Left lung (tissue), 10 donors: ENCODE results near the gene FGF1. TPM values are rescaled to one million over a fixed set of nuclear protein-coding genes. Genes with fewer than 3 reads are reported as not detected.

Source experiments
- ATAC-seq: fragments of 200-7000 bp; cut with Tn5 transposase; one replicate; pipeline ENCODE4 v1.9.1; 2020; ENCODE audit warnings: moderate library complexity
- DNase-seq, 4 donors: peaks; one replicate each; pipeline ENCODE4 v3.0.0-alpha.2; 2013 to 2020
- H3K27ac ChIP-seq, 2 donors: fragments of 200-600 bp; sonication (generic) in 1 of 2; one replicate each; pipeline versions ENCODE4 v1.5.0 to v1.8.0; 2020 to 2021
- H3K27me3 ChIP-seq, 2 donors: fragments of 200-600 bp; sonication (generic) in 1 of 2; one replicate each; pipeline versions ENCODE4 v1.5.0 to v1.8.0; 2020 to 2021
- H3K36me3 ChIP-seq, 2 donors: fragments of 200-600 bp; sonication (generic) in 1 of 2; one replicate each; pipeline versions ENCODE4 v1.5.0 to v1.8.0; 2020 to 2021
- H3K4me1 ChIP-seq, 2 donors: fragments of 200-600 bp; one replicate each; pipeline ENCODE4 v1.8.0; 2021
- H3K4me3 ChIP-seq, 2 donors: fragments of 200-600 bp; sonication (generic) in 1 of 2; one replicate each; pipeline versions ENCODE4 v1.5.0 to v1.8.0; 2020 to 2021; ENCODE audit warnings: mild to moderate bottlenecking in 1 of 2
- H3K9me3 ChIP-seq, 2 donors: fragments of 200-600 bp; sonication (generic) in 1 of 2; one replicate each; pipeline versions ENCODE4 v1.5.0 to v1.8.0; 2020 to 2021
- CTCF ChIP-seq, 2 donors: fragments of 200-600 bp; sonication (generic) in 1 of 2; IDR thresholded peaks; one replicate each; pipeline versions ENCODE4 v1.5.0 to v1.8.0; 2021; ENCODE audit warnings: antibody characterized with exemption in 2 of 2
- intact Hi-C, 2 donors: fragments of 100-400 bp; cut with DNase I; formaldehyde crosslinking; loops; one replicate each; pipeline versions ENCODE4 v1.11.2 to v1.14.2; 2022
- polyA plus RNA-seq, 6 donors: library from polyadenylated mRNA; unstranded; fragments of 120-200 nt; gene quantifications; one replicate each; pipeline ENCODE4 v1.2.1, GENCODE V29; 2013; ENCODE audit not compliant: insufficient read length in 6 of 6
- total RNA-seq, 2 donors: library from RNA; stranded (reverse); fragmentation: NEBNext Ultra II Directional; extraction: Animal tissue kit (Norgen Biotek cat#: 25700); gene quantifications; one replicate each; pipeline ENCODE4 v1.2.1, GENCODE V29; 2021
- donor health status: DM: no; HTN: yes; CAD: no.
- donor health status: DM: no; HTN: no; CAD: no.

FGF1 gene
- total and polyA plus RNA-seq, 8 donors: 0.41 to 1.9 (median 1.4) TPM

GRCh38 chr5:142678529-142678928 lies 7.4 kb downstream of the FGF1 start:
- no peak for DNase-seq
- H3K9me3 ChIP-seq: no peaks in the 10 kb centered on the region
- H3K27me3 ChIP-seq: no peaks in the 10 kb centered on the region
- no peak overlapping the region for H3K4me3 ChIP-seq
- intact Hi-C loops: no loop called here
- H3K27ac ChIP-seq: no peak overlapping the region
- ATAC-seq: no peak
- TF ChIP-seq CTCF (IDR thresholded peaks at IDR 0.05): no peak
- no peaks in the 10 kb centered on the region for H3K36me3 ChIP-seq
- H3K4me1 ChIP-seq: no peaks in the 10 kb centered on the region

- intact Hi-C loops: no loop called here
- H3K27ac ChIP-seq: no peak overlapping the region
Measured at GRCh38 chr5:142677198-142677597, 8.7 kb downstream of the FGF1 start.

GRCh38 chr5:142676318-142676717 lies 9.6 kb downstream of the FGF1 start:
- no peak overlapping the region for H3K27ac ChIP-seq
- H3K27me3 ChIP-seq: no peaks in the 10 kb centered on the region
- ATAC-seq: no peak
- H3K36me3 ChIP-seq: no peaks in the 10 kb centered on the region
- no peak for TF ChIP-seq CTCF (IDR thresholded peaks at IDR 0.05)
- H3K4me3 ChIP-seq: no peak overlapping the region
- H3K9me3 ChIP-seq: no peaks in the 10 kb centered on the region
- no peak for DNase-seq
- intact Hi-C loops: no loop called here
- no peaks in the 10 kb centered on the region for H3K4me1 ChIP-seq

More at GRCh38 chr5:142677198-142677597, 8.7 kb downstream of the FGF1 start:
- Histone ChIP-seq H3K27me3 (no peaks in the 10 kb centered on the region), H3K4me1 (no peaks in the 10 kb centered on the region), H3K36me3 (no peaks in the 10 kb centered on the region), H3K9me3 (no peaks in the 10 kb centered on the region), H3K4me3 (no peak overlapping the region)
- no peak for DNase-seq
- ATAC-seq: no peak
- TF ChIP-seq CTCF (IDR thresholded peaks at IDR 0.05): no peak

- Histone ChIP-seq H3K27ac (no peak overlapping the region), H3K27me3 (no peaks in the 10 kb centered on the region), H3K4me1 (no peaks in the 10 kb centered on the region), H3K4me3 (no peak overlapping the region), H3K36me3 (no peaks in the 10 kb centered on the region), H3K9me3 (no peaks in the 10 kb centered on the region)
- intact Hi-C loops: no loop called here
- ATAC-seq: peak; percentile 70
- no peak for TF ChIP-seq CTCF (IDR thresholded peaks at IDR 0.05)
- DNase-seq: no peak
Measured at GRCh38 chr5:142674531-142675469, 11.1 kb downstream of the FGF1 start.

- Histone ChIP-seq H3K4me1 (no peaks in the 10 kb centered on the region), H3K27ac (no peak overlapping the region), H3K27me3 (no peaks in the 10 kb centered on the region), H3K4me3 (no peak overlapping the region), H3K36me3 (no peaks in the 10 kb centered on the region), H3K9me3 (no peaks in the 10 kb centered on the region)
- DNase-seq (no peak), ATAC-seq (no peak)
- intact Hi-C loops: no loop called here
- no peak for TF ChIP-seq CTCF (IDR thresholded peaks at IDR 0.05)
Measured at GRCh38 chr5:142671801-142672200, 14.1 kb downstream of the FGF1 start.
